Keratinocyte (primary cell): ENCODE data around the gene TBC1D4.

Experiments
- CTCF ChIP-seq, 3 experiments: IDR thresholded peaks in 1 of 3; conservative IDR thresholded peaks in 1 of 3; optimal IDR thresholded peaks in 1 of 3; 2 replicates in 2 of 3; 3 replicates in 1 of 3; pipeline versions ENCODE3 to v1.5.1; 2011; ENCODE audit warnings: low read length in 3 of 3, mild to moderate bottlenecking in 3 of 3, moderate library complexity in 2 of 3, control low read depth in 1 of 3, inconsistent platforms in 1 of 3; ENCODE audit not compliant: insufficient read depth in 2 of 3; ENCODE audit errors: extremely low read depth in 1 of 3
- EZH2 ChIP-seq: IDR thresholded peaks from one replicate; pipeline ENCODE4 v1.6.1; 2012; ENCODE audit warnings: inconsistent platforms, mild to moderate bottlenecking, low read length, moderate library complexity

- TF ChIP-seq CTCF (optimal IDR thresholded peaks at IDR 0.05 in 1 of 3, IDR thresholded peaks at IDR 0.05 in 1 of 3, conservative IDR thresholded peaks at IDR 0.05 in 1 of 3; ENCODE audit: extremely low read depth in 1 of 3, insufficient read depth in 2 of 3, low read length in 3 of 3): no peak
- TF ChIP-seq EZH2: no peak
Observed at GRCh38 chr13:75417656-75418055, 64.3 kb downstream of the TBC1D4 start.
